SU-DHL-6 (cell line): ENCODE data around the gene TYMS.
A peak's percentile ranks its signal among the peaks of the same experiment; 100 is the strongest.

Source experiments
- H2AFZ ChIP-seq: fragments of 200-600 bp; sonication (generic); 2 replicates; pipeline ENCODE4 v1.6.1; 2014; ENCODE audit warnings: low read depth, mild to moderate bottlenecking, moderate library complexity, mixed read lengths, antibody characterized with exemption, low read length; ENCODE audit not compliant: severe bottlenecking
- H3F3A ChIP-seq: fragments of 200-600 bp; shearing (Covaris generic); 2 replicates; pipeline ENCODE4 v1.6.0; 2016; ENCODE audit warnings: antibody characterized with exemption, mild to moderate bottlenecking; ENCODE audit not compliant: insufficient read depth
- H3K27ac ChIP-seq: fragments of 200-600 bp; sonication (generic); 2 replicates; pipeline ENCODE4 v1.5.1; 2016; ENCODE audit warnings: low read depth, mild to moderate bottlenecking, low read length, moderate library complexity, mixed read lengths
- H3K27me3 ChIP-seq: fragments of 200-600 bp; sonication (generic), shearing (Covaris generic); 2 replicates; pipeline ENCODE4 v1.6.0; 2014; ENCODE audit warnings: mild to moderate bottlenecking, low read length
- H3K36me3 ChIP-seq: fragments of 200-600 bp; sonication (generic); 2 replicates; pipeline ENCODE4 v1.6.1; 2014; ENCODE audit warnings: mild to moderate bottlenecking, low read length, mixed read lengths
- H3K4me2 ChIP-seq: fragments of 300-600, 200-600 bp; shearing (Covaris generic), sonication (generic); 2 replicates; pipeline ENCODE4 v1.6.0; 2014; ENCODE audit warnings: low read length, low read depth, mild to moderate bottlenecking; ENCODE audit not compliant: poor library complexity, severe bottlenecking
- H3K4me3 ChIP-seq: fragments of 200-600 bp; sonication (generic); 2 replicates; pipeline ENCODE4 v1.5.1; 2014; ENCODE audit warnings: antibody characterized with exemption, low read length, mild to moderate bottlenecking, mixed read lengths; ENCODE audit not compliant: insufficient read depth, poor library complexity, severe bottlenecking
- H3K79me2 ChIP-seq: fragments of 200-600 bp; sonication (generic); 2 replicates; pipeline ENCODE4 v1.6.1; 2014; ENCODE audit warnings: mild to moderate bottlenecking, low read length, moderate library complexity; ENCODE audit not compliant: insufficient read depth
- H3K9ac ChIP-seq: fragments of 200-600 bp; sonication (generic); 2 replicates; pipeline ENCODE4 v1.7.0; 2014; ENCODE audit warnings: mild to moderate bottlenecking, low read length
- H3K9me2 ChIP-seq: fragments of 200-600 bp; sonication (generic); replicated peaks from 2 replicates; pipeline ENCODE4 v1.6.1; 2014; ENCODE audit warnings: low read length; ENCODE audit not compliant: insufficient read depth
- H3K9me3 ChIP-seq: fragments of 200-600 bp; sonication (generic); 2 replicates; pipeline ENCODE4 v1.6.1; 2014; ENCODE audit warnings: low read length, mixed read lengths; ENCODE audit not compliant: insufficient read depth
- H4K20me1 ChIP-seq: fragments of 200-600 bp; sonication (generic); 2 replicates; pipeline ENCODE4 v1.6.1; 2014; ENCODE audit warnings: low read depth, mild to moderate bottlenecking, antibody characterized with exemption, low read length, moderate library complexity, mixed read lengths
- EZH2phosphoT487 ChIP-seq: fragments of 200-600 bp; sonication (generic), shearing (Covaris generic); conservative IDR thresholded peaks from 2 replicates; pipeline ENCODE4 v1.6.1; 2018; ENCODE audit warnings: mild to moderate bottlenecking, antibody characterized with exemption, low read length, moderate library complexity, mixed read lengths
- TF ChIP-seq, protein P1 (sequence below): fragments of 200-600 bp; sonication (generic); IDR thresholded peaks from one replicate; pipeline ENCODE4 v1.5.1; 2017; ENCODE audit warnings: antibody characterized with exemption, mild to moderate bottlenecking, low read length, moderate library complexity; ENCODE audit not compliant: insufficient read depth, poor library complexity, severe bottlenecking

The TYMS gene

DNA sequence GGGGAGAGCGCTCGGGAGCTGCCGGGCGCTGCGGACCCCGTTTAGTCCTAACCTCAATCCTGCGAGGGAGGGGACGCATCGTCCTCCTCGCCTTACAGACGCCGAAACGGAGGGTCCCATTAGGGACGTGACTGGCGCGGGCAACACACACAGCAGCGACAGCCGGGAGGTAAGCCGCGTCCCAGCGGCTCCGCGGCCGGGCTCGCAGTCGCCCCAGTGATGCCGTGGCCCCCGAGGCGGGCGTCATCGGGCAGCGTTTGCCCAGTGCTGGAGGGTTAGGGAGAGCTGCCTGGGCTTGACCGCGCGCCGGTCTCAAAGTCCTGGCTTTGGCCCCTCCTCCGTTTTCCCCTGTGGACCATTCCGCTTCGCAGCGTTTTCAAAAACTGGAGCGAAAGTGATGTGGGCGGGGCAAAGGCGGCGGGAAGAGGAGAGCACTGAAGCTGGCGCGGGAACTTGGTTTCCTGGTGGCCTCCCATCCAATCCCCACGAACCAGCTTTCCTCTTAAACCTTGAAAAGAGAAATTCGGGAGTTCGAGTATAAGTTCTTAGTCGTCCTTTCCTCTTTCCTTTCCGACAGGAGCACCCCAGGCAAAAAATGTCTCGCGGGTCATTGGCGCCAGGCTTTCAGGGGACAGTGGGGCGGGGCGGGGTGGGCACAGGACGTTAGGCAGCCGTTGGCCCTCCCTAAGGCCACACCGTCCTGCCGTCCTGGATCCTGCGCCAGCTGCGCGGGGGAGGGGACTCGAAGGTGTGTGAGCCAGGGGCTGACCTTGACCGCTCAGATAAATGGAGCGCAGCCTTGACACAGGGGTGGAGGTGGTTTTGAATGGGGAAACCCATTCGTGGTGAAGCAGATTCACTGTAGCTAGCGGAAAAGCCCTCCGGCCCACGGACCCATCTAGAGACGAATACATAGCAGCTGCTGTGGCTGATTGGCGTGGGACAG, 821 bp downstream of the TYMS start:
- Histone ChIP-seq H2AFZ (peak overlapping the region; percentile 30), H4K20me1 (no peaks in the 10 kb centered on the region), H3K4me3 (peak overlapping the region; percentile 66), H3K4me2 (peak overlapping the region; percentile 98), H3K27me3 (no peaks in the 10 kb centered on the region), H3K9ac (peak overlapping the region; percentile 89), H3K9me3 (no peaks in the 10 kb centered on the region), H3K79me2 (peaks cover 40% of the 10 kb centered on the region), H3K36me3 (peaks cover 32% of the 10 kb centered on the region), H3K9me2 (no peaks in the 10 kb centered on the region), H3K27ac (peak overlapping the region; percentile 83), H3F3A (no peaks in the 10 kb centered on the region)
- TF ChIP-seq EZH2phosphoT487, result no peak
- TF ChIP-seq, protein P1, sequence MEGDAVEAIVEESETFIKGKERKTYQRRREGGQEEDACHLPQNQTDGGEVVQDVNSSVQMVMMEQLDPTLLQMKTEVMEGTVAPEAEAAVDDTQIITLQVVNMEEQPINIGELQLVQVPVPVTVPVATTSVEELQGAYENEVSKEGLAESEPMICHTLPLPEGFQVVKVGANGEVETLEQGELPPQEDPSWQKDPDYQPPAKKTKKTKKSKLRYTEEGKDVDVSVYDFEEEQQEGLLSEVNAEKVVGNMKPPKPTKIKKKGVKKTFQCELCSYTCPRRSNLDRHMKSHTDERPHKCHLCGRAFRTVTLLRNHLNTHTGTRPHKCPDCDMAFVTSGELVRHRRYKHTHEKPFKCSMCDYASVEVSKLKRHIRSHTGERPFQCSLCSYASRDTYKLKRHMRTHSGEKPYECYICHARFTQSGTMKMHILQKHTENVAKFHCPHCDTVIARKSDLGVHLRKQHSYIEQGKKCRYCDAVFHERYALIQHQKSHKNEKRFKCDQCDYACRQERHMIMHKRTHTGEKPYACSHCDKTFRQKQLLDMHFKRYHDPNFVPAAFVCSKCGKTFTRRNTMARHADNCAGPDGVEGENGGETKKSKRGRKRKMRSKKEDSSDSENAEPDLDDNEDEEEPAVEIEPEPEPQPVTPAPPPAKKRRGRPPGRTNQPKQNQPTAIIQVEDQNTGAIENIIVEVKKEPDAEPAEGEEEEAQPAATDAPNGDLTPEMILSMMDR, result no peak

DNA sequence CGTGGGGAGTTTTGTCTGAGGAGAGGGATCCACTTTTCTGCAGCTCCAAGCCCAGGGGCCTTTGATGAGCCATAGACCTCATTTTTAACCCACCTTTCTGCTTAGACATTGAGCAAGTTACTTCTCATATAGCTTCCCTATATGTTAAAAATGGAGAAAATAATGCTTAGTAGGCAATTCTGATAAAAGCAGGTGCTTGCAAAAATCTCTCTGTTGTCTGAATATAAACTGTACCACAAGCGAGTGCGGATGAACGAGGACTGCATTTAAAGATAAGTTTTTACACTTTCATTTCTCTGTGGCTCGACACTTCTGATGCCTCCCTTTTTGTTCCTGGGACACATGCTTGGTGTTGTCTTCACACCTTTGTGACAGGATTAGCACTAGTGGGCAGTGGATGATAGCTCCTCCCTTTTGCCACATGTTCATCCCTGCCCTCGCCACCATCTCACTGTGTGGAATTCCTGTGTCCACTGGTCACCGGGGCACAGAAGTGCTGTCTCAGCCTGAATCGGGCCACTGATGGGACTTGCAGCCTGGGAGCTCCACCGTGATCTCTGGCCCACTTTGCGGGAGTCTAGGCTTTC, 1.6 kb downstream of the TYMS start:
- H3K4me3 ChIP-seq, result peak overlapping the region; percentile 66
- H3F3A ChIP-seq, result no peaks in the 10 kb centered on the region
- peaks cover 40% of the 10 kb centered on the region for H3K79me2 ChIP-seq
- no peaks in the 10 kb centered on the region for H3K9me2 ChIP-seq
- H3K27me3 ChIP-seq, result no peaks in the 10 kb centered on the region
- H2AFZ ChIP-seq, result no peak overlapping the region
- H3K4me2 ChIP-seq, result peak overlapping the region; percentile 98
- H3K9me3 ChIP-seq, result no peaks in the 10 kb centered on the region
- TF ChIP-seq, protein P1, result no peak
- TF ChIP-seq EZH2phosphoT487, result no peak
- peak overlapping the region; percentile 83 for H3K27ac ChIP-seq
- H3K9ac ChIP-seq, result peak overlapping the region; percentile 89
- H4K20me1 ChIP-seq, result no peaks in the 10 kb centered on the region
- H3K36me3 ChIP-seq, result peaks cover 32% of the 10 kb centered on the region

DNA sequence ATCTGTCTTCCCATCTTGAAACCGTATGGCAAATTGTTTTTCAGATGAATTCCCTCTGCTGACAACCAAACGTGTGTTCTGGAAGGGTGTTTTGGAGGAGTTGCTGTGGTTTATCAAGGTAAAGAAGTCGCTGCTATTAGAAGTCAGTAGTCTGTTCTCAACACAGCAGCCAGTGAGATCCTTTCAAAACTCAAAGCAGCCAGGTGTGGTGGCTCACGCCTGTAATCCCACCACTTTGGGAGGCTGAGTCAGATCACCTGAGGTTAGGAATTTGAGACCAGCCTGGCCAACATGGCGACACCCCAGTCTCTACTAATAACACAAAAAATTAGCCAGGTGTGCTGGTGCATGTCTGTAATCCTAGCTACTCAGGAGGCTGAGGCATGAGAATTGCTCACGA, 2.1 kb downstream of the TYMS start:
- H3K4me3 ChIP-seq, result peak overlapping the region; percentile 66

More for the DNA sequence above, 2.1 kb downstream of the TYMS start:
- Histone ChIP-seq H3K4me2 (peak overlapping the region; percentile 98), H3K9ac (peak overlapping the region; percentile 89; the same call in 1 of the 2 replicates), H3K36me3 (peaks cover 32% of the 10 kb centered on the region), H4K20me1 (no peaks in the 10 kb centered on the region), H3K27ac (no peak overlapping the region), H3K9me2 (no peaks in the 10 kb centered on the region), H3K79me2 (peaks cover 40% of the 10 kb centered on the region), H3F3A (no peaks in the 10 kb centered on the region), H3K9me3 (no peaks in the 10 kb centered on the region), H2AFZ (no peak overlapping the region), H3K27me3 (no peaks in the 10 kb centered on the region)
- TF ChIP-seq EZH2phosphoT487, result no peak
- TF ChIP-seq, protein P1, result no peak
